Cardiac fibroblast (primary cell): ENCODE results near the gene ATP8B1.

Experiments
- DNase-seq, 2 donors: peaks; one replicate each; pipeline versions ENCODE4 v3.0.0 to v3.0.0-alpha.2; 2010; ENCODE audit warnings: low read depth in 2 of 2
- H3K4me3 ChIP-seq, 2 donors: replicated peaks in 1 of 2; 1 replicate in 1 of 2; 2 replicates in 1 of 2; pipeline ENCODE4 v1.5.1; 2011; ENCODE audit warnings: low read depth in 2 of 2, low read length in 2 of 2, mild to moderate bottlenecking in 2 of 2, moderate library complexity in 1 of 2
- TF ChIP-seq, protein P1 (sequence below): IDR thresholded peaks from one replicate; pipeline ENCODE4 v1.5.1; 2011; ENCODE audit warnings: low read depth, mild to moderate bottlenecking, low read length, inconsistent platforms

Gene ATP8B1

DNA sequence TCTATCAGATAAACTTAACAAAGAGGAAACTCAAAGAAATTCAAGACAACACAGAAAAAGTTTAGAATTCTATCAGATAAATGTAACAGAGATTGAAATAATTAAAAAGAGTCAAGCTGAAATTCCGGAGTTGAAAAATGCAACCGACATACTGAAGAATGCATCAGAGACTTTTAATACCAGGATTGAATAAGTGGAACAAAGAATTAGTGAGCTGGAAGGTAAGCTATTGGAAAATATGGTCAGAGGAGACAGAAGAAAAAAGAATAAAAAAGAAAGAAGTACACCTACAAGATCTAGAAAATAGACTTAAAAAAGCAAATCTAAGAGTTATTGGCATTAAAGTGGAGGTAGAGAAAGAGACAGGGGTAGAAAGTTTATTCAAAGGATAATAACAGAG lies 88.0 kb downstream of the ATP8B1 start:
- TF ChIP-seq, protein P1, sequence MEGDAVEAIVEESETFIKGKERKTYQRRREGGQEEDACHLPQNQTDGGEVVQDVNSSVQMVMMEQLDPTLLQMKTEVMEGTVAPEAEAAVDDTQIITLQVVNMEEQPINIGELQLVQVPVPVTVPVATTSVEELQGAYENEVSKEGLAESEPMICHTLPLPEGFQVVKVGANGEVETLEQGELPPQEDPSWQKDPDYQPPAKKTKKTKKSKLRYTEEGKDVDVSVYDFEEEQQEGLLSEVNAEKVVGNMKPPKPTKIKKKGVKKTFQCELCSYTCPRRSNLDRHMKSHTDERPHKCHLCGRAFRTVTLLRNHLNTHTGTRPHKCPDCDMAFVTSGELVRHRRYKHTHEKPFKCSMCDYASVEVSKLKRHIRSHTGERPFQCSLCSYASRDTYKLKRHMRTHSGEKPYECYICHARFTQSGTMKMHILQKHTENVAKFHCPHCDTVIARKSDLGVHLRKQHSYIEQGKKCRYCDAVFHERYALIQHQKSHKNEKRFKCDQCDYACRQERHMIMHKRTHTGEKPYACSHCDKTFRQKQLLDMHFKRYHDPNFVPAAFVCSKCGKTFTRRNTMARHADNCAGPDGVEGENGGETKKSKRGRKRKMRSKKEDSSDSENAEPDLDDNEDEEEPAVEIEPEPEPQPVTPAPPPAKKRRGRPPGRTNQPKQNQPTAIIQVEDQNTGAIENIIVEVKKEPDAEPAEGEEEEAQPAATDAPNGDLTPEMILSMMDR = no peak
- no peak overlapping the region for H3K4me3 ChIP-seq
- DNase-seq = no peak

DNA sequence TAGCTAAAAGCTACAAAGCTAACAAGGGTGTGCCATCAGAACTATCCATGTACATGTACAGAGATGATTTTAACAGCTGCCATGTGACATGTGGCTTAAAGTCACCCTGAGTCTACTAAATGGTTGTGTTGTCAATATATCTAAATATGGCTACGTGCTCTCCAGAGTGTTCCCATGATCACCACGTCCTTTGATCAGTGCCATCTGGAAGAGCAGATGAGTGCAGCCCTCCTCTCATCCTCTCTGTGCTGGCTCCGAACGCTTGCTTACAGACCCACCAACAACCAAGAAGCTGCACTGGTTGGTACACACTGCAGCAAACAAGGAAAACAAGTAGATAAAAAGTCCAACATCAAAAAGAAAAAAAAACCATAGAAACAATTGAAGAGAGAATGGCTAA lies 92.9 kb downstream of the ATP8B1 start:
- no peak for DNase-seq
- TF ChIP-seq, protein P1 = no peak
- H3K4me3 ChIP-seq = no peak overlapping the region

DNA sequence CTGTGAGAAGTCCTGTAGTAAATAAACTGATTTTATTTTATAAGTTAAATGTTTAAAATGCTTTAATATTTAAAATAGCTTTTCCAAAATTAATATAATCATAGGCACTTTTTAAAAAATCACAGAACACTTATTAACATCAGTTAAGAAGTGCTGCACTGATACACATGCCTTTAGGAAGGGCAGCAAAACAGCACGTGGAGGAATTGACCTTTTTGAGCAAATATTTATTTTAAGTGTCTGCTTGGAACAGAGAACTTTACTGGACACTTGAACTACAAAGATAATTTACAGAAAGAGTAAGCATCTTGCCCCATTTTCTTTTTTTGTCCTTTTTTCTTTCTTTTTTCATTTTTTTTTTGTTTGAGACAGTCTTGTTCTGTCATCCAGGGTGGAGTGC lies 93.8 kb downstream of the ATP8B1 start:
- H3K4me3 ChIP-seq = no peak overlapping the region
- TF ChIP-seq, protein P1 = no peak
- DNase-seq = no peak

GRCh38 chr18:57708288-57708687 lies 94.8 kb downstream of the ATP8B1 start:
- no peak overlapping the region for H3K4me3 ChIP-seq
- TF ChIP-seq, protein P1 = no peak

DNA sequence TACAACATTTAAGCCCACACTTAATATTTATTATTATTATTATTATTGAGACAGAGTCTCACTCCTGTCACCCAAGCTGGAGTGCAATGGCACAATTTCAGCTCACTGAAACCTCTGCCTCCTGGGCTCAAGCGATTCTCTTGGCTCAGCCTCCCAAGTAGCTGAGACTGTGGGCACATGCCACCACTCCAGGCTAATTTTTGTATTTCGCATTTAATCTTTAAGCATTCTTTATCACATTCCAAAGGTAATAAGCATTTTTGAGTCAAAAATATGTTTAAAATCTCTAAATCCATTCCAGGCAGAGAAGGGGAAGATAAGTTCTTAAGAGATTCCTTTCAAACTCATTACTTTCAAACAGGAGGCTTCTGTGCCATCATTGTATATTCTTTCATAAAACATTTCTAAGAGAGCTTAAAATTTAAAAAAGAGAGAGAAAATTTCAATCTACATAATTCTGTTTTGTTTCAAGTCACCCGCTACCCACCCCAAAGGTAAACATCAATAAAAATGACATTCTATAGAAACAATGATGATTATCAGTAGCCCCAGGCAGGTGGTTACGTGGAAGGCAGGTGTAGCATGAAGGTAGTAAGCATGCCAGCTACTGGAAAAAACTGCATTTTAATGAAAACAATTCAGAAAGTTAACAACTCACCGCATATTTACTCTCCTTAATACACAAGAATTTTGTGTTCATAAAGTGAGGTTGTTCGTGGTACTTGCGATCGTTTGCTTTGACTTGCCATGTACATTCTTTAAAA lies 97.1 kb downstream of the ATP8B1 start:
- TF ChIP-seq, protein P1 = no peak
- H3K4me3 ChIP-seq = no peak overlapping the region
- no peak for DNase-seq

More at GRCh38 chr18:57708288-57708687, 94.8 kb downstream of the ATP8B1 start:
- DNase-seq = no peak

DNA sequence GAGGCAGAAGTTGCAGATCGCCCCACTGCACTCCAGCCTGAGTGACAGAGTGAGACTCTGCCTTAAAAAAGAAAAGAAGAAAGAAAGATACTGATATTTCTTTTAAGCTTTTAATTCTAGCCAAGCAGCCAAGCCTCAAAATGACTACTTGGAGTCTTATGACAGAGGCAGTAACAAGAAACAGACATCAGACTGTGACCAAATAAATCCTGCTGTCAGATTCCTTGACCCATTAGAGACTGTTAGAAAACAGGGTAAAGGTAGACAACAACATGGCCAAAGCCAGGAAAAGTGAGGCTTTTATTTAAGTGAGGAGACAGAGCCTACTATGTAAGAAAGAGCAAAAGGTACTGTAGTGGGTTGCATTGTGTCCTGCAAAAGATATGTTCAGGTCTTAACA lies 98.1 kb downstream of the ATP8B1 start:
- TF ChIP-seq, protein P1 = no peak
- DNase-seq = no peak
- H3K4me3 ChIP-seq = no peak overlapping the region
